WI38 (cell line): Measurements from ENCODE around the gene RNPEPL1.

ENCODE experiments used
- H3K4me3 ChIP-seq: 2 replicates; pipeline ENCODE4 v1.5.1; 2011; ENCODE audit warnings: low read depth, mild to moderate bottlenecking, control low read depth, low read length
- TF ChIP-seq, protein P1 (sequence below): IDR thresholded peaks from 2 replicates; pipeline ENCODE4 v1.5.1; 2012; ENCODE audit warnings: low read depth, mild to moderate bottlenecking, control low read depth, low read length

The RNPEPL1 gene

GRCh38 chr2:240586919-240587800, 18.9 kb downstream of the RNPEPL1 start:
- TF ChIP-seq, protein P1, sequence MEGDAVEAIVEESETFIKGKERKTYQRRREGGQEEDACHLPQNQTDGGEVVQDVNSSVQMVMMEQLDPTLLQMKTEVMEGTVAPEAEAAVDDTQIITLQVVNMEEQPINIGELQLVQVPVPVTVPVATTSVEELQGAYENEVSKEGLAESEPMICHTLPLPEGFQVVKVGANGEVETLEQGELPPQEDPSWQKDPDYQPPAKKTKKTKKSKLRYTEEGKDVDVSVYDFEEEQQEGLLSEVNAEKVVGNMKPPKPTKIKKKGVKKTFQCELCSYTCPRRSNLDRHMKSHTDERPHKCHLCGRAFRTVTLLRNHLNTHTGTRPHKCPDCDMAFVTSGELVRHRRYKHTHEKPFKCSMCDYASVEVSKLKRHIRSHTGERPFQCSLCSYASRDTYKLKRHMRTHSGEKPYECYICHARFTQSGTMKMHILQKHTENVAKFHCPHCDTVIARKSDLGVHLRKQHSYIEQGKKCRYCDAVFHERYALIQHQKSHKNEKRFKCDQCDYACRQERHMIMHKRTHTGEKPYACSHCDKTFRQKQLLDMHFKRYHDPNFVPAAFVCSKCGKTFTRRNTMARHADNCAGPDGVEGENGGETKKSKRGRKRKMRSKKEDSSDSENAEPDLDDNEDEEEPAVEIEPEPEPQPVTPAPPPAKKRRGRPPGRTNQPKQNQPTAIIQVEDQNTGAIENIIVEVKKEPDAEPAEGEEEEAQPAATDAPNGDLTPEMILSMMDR: no peak
- peak overlapping the region; percentile 99 for H3K4me3 ChIP-seq

- H3K4me3 ChIP-seq: peak overlapping the region; percentile 99
- TF ChIP-seq, protein P1: no peak
Measured at GRCh38 chr2:240588006-240588655, 19.8 kb downstream of the RNPEPL1 start.

DNA sequence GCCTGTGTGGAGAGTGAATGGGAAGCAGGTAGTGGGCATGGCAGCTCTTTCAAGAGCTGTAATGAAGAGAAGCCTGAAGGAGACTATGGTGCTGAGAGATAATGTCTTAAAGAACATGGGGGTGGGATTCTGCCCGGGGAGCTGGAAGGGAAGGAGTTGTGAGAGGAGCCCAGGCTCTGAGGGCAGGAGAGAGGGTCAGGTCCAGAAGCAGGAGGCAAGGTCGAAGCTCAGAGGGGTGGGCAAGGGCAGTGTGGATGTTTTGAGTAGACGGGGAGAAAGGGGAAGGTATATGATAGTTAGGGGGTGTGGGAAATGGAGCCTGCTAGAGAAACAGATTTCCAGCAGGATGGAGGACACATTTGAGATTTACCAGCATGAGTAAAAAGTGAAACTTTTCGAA, 20.4 kb downstream of the RNPEPL1 start:
- no peak overlapping the region for H3K4me3 ChIP-seq
- TF ChIP-seq, protein P1: no peak

DNA sequence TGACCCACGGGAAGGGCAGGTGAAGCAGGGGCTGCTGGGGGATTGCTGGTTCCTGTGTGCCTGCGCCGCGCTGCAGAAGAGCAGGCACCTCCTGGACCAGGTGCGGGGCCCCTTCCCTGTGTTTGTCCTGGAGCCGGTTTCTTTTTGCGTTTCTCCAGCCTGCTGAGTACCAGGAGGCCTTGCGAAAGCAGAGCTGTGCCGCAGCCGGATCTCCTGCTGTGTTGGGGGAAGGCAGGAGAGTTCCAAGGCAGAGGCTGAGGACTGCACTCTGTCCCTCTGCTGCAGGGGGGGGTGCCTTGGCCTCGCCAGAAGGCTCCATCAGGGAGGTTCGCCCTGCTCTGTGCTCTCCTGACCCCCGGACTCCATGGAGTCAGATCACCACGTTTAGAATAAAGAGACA, 21.1 kb downstream of the RNPEPL1 start:
- TF ChIP-seq, protein P1: no peak
- H3K4me3 ChIP-seq: no peak overlapping the region

- TF ChIP-seq, protein P1: no peak
Measured at GRCh38 chr2:240589850-240590525, 21.7 kb downstream of the RNPEPL1 start.

GRCh38 chr2:240590681-240591111, 22.4 kb downstream of the RNPEPL1 start:
- TF ChIP-seq, protein P1: no peak
- no peak overlapping the region for H3K4me3 ChIP-seq

More at GRCh38 chr2:240589850-240590525, 21.7 kb downstream of the RNPEPL1 start:
- H3K4me3 ChIP-seq: no peak overlapping the region
